Head of caudate nucleus (tissue), 42 donors: ENCODE data around the gene CD74.
A peak's percentile ranks its signal among the peaks of the same experiment; 100 is the strongest.
"Not testable (repeated sequence)": the region's sequence is repeated elsewhere in the genome, so short reads cannot be mapped to it uniquely, and the experiment has no call there.

Experiments used
- DNase-seq, 42 donors: peaks; one replicate each; pipeline versions ENCODE4 v3.0.0 to v3.0.0-alpha.2; 2020 to 2021; ENCODE audit warnings: mixed read lengths in 7 of 42
- intact Hi-C: fragments of 100-400 bp; cut with DNase I; formaldehyde crosslinking; loops from one replicate; pipeline ENCODE4 v1.15.0; 2022

CD74 gene

GRCh38 chr5:150413902-150414790 lies 1.4 kb upstream of the CD74 start:
- intact Hi-C loops, DNase-seq: not testable (repeated sequence)

- intact Hi-C loops = no loop called here
- DNase-seq = no peak
Observed at GRCh38 chr5:150413176-150413901, 629 bp upstream of the CD74 start.

DNA sequence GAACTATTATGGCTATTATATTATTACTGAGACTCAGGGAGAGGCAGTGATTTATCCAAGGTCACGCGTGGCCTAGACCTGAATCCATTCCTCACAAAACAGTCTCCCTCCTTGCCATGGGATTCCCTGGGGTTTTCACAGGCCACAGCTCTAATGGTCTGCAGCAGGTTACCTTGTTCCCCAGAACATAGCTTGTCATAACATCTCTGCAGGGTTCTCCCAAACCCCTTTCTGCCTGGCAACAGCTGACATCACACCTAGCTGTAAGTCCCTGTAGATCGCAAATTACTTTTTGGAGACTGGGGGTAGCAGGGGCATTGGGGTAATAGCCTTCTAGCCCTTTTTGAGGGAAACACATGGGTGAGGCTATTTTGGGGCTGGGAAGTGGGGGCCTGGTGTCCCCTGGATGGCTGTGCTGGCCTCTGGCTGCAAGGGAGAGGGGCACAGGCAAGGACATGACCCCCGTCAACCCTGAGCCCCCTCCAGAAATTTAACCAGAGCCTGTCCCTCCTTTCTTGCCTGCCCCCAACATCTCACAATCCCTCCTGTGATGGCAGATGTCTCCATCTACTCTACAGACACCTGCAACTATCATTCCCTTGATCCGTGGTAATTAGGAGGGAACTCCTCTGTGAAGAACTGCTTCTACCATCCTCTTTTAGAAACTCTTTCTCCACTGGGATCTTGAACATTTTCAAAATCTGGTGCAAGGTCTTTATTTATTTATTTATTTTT lies 1.3 kb downstream of the CD74 start:
- peak in 28 of 42 donors; percentile 10 to 65 (median 41) for DNase-seq
- intact Hi-C loops = no loop called here

DNA sequence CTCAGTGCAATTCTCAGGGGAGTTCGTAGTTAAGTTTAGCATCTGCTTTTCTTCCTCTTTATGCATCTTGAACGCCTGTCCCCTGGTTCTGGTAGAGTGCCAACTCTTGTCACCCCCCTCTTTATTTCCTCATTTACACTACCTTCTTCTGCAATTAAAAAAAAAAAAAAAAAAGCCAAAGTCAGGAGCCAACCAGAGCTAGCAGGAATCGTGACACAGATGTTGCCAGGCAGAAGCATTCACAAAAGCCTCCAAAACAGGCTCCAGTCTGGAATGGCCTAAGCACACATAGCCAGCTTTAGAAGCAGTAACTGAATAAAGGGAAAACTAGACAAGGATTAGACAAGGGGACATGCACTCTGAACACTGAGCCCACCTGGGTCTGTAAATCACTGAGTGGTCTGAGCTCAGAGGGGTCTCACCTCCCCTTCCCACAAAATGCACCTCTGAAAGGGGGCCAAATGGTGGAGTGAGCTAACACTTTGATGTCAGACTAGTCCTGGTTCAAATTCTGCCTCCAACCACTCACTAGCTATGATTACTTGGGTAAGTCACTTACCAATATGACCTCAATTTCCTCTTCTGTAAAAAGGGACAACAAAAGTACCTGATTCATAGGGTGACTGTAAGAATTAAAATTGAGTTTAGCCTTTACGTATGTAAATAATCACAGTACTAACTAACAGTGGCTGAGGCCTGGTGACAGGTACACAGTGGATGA lies 2.0 kb downstream of the CD74 start:
- peak in 40 of 42 donors; percentile 33 to 86 (median 67) for DNase-seq
- intact Hi-C loops = no loop called here

- peak; percentile 60 to 96 (median 88) for DNase-seq
Observed at GRCh38 chr5:150409638-150410523, 2.8 kb downstream of the CD74 start.

GRCh38 chr5:150408231-150408943 lies 4.3 kb downstream of the CD74 start:
- DNase-seq = no peak
- intact Hi-C loops = no loop called here

More at GRCh38 chr5:150409638-150410523, 2.8 kb downstream of the CD74 start:
- intact Hi-C loops = no loop called here

DNA sequence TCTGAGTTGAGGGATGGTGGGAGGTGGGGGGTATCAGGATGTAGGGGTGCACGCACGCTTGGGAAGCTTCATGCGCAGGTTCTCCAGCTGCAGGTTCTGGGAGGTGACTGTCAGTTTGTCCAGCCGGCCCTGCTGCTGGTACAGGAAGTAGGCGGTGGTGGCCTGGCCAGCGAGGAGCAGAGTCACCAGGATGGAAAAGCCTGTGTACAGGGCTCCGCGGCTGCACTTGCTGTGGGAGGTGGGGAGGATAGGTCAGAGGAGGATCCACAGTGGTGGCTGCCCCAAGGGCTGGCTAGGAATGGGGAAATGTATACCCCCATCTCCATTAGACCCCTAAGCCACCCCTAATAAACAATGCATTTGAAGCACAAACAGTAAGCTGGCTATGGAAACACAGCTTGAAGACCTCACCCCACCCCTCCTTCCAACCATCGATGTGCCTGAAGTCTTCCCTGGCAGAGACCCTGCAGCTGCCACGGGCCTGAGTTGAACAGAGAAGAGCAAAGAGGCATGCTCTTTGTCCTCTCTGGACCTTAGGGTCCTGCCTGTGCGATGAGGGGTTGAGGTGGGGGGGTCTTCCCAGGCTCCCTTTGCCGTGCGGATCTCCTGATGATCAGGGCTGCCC lies 5.5 kb downstream of the CD74 start:
- intact Hi-C loops = no loop called here

GRCh38 chr5:150406723-150407095 lies 6.0 kb downstream of the CD74 start:
- intact Hi-C loops = no loop called here
- DNase-seq = no peak

More for the DNA sequence above, 5.5 kb downstream of the CD74 start:
- DNase-seq = no peak

- DNase-seq = no peak
- intact Hi-C loops = no loop called here
Observed at GRCh38 chr5:150406103-150406722, 6.5 kb downstream of the CD74 start.

DNA sequence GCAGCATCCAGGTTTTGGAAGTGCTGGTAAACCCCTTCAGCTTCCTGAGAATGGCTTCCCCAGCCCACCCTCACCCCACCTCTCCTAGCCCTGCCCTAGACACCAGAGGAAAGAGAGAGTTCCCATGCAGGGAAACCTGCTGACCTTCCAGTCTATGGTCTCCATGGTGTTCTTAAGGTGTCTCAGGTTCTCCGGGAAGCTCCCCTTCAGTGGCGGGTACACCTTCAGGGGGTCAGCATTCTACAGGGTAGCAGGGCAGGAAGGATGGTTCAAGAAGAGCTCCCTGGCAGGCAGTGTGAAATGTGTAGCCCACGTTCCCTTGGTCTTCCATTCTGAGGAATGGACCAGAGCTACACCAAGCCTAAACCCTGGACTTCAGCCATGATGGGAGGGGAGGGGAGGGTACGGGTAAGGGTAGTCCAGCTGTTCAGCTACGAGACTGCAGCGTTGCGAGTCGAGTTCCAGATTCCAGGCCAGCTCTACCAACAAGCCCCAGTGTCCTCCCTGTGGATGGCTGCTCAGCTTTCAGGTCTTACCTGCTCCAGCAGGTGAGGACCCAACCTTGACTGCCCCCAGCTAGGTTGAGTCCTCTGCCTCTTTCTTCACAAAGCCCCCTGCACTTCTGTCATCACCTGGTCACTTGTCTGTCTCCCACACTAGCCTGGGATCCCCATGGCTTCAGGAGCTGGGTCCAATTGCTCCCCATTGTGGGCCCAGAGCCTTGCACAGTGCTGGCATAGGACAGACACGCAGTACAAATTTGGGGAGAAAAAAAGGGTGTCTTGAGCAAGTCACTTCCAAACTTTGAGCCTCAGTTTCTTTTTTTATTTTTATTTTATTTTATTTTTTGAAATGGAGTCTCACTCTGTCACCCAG lies 7.5 kb downstream of the CD74 start:
- intact Hi-C loops = no loop called here
- DNase-seq = no peak

- no peak for DNase-seq
- intact Hi-C loops = no loop called here
Observed at GRCh38 chr5:150404535-150404934, 8.2 kb downstream of the CD74 start.

- intact Hi-C loops = no loop called here
- DNase-seq = no peak
Observed at GRCh38 chr5:150404121-150404520, 8.6 kb downstream of the CD74 start.

- DNase-seq = no peak
- intact Hi-C loops = no loop called here
Observed at GRCh38 chr5:150402901-150403342, 9.8 kb downstream of the CD74 start.

DNA sequence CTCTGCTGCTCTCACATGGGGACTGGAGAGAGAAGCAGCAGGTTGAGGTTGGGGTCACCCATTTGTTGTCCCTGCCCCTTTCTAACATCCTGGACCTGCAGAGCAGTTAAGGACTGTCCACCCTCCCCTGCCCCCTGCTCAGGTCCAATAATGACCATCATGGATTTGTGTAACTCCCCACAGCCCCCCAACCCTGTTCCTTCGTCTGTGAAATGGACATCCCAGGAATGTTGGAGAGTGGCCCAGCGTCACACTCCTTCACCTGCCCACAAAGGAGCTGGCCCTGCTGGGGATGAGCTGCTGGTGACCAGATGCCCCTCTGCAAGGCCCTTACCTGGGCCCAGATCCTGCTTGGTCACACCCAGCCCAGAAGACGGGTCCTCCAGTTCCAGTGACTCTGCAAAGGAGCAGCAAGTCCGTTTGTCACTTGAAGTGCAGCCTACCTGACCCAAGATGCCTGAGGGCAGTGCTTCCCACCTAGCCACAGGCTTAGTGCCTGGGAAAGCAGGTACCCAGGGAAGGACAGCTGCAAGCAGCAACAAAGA lies 10.4 kb downstream of the CD74 start:
- intact Hi-C loops = no loop called here
- DNase-seq = no peak
